Measurements from ENCODE around the gene F12.
A peak's percentile ranks its signal among the peaks of the same experiment; 100 is the strongest.
"Not testable (repeated sequence)": the region's sequence is repeated elsewhere in the genome, so short reads cannot be mapped to it uniquely, and the experiment has no call there.

F12 gene

DNA sequence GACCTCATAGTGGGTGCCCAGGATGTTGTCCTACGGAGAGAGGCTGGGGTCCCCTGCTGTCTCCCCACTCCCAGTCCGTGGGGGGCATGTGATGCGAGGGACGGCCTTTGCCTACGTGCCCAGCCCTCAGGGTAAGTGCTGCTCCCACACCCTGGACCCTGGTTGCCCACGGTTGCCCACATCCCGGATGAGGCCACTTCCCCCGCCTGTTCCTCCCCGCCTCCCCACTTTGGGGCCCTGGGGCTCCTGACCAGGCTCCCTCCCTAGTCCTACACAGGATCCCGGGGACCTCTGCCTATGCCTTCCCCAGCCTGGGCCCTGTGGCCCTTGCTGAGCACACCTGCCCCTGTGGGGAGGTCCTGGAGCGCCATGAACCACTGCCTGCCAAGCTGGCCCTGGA lies 23.6 kb downstream of the F12 start:
- DNase-seq: no peak

DNA sequence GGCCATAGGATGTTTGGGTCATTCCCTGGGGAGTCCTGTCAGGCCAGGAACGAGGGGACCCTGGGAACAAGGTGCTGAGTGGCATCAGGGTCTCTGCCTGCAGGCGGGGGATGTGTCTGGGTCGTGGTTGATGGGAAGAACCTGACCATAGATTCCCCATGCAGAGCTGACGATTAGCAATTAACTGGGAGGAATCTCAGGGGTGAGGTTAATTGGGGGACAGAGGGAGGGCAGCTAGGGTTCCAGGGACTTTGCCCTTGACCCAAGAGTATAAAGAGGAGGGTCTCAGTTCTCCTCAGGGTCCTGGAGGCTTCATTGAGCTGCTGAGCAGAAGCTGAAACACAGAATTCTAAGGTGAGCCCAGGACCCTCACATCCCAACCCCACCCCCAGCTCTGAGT lies 25.2 kb downstream of the F12 start, which contains the start of gene SLC34A1:
SLC34A1 (plus strand) TSS at position 301 of the 400 bp plus-strand sequence. CDS start 1,308 bp downstream, outside the sequence.
- no peak for DNase-seq

DNA sequence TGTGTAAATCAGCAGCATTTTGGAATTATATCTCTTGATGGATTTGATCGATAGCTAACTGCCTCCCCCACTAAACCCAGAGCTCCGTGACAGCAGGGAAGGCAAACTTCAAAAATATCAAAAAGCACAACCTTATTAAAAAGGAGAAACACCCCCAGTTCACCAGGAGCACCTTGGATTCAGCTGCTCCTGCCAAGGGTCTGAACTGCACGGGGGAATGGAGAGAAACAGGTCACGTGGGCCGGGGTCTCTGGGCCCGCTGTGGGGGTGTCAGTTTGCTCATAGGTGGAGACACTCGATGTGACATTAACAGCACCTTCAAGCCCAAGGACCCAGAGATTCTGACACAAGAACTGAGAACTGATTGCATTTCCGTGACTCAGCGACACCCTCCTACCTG lies 26.2 kb downstream of the F12 start:
- no peak for DNase-seq

DNA sequence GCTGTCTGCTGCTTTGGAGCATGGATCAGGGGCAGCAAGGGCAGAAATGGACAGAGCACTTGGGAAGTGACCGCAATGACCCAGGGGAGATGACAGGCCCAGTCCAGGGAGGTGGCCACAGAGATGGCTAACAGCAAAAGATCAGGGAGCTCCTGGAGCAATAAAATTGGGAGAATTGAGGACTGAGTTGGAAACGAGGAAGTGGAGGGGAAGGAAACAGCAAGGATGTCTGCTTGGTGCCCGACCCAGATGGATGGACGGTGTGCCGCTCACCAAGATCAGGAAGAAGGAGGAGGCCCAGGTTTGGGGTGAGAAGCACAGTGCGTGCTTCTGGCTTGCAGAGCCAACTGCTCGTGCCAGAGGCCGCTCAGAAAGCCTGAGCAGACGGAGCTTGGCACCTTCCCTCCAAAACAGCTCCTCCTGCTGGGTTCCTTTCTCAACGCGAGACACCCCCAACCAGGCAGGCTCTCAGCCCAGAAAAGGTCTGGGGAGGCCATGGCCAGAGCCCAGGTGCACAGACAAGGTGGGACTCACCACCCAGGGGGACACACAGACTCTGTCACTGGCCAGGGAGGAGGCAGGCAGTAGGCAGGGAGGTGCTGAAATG lies 26.8 kb downstream of the F12 start:
- DNase-seq: no peak

DNA sequence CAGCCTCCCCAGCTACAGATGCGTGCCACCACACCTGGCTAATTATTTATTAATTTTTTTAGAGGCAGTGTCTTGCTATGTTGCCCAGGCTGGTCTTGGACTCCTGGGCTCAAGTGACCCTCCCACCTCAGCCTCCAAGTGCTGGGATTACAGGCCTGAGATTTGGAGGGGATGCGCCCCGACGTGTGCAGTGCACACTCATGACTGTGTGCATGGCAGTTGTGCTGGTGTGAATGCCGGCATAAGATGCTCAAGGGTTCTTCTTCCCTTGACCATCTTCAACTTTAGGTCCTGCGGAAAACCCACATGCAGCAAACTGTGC lies 28.6 kb downstream of the F12 start:
- DNase-seq: no peak

DNA sequence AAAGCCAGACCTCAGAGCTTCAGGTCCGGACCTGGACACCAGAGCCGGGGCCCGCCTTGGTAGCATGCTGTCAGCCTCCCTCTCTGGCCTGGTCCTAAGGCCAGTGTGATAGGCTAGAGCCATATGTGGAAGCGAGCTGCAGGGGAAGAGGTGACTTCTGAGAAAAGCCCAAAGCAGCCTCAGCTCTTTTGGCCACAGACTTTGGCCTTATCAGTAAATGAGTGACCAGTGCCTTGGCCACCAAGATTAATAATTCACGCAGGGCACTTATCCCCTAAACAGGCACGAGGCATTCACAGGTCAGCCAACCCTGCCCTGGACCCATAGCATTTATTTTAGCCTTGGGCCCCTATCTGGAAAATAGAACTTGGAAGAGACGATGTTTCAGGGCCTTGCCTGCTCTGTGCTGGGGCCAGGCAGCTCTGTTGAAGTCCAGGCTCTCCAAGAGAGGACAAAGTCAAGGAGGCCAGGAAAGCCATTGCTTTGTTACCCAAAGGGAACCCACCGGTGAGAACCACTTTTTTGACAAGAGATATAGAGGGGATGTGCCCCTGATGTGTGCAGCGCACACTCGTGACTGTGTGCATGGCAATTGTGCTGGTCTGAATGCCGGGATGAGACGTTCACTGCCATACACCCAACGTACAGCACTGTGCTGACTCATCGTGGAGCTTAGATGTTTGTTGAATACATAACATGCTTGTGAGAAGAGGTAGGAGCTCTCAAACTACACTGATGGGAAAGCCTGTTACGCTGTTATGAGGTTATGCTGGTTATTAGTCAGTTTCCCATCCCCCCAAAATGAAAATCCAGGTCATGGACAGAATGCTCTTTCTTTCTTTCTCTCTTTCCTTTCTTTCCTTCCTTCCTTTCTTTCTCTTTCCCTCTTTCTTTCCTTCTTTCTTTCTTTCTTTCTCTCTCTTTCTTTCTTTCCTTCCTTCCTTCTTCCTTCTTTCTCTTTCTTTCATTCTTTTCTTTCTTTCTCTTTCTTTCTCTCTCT lies 30.2 kb downstream of the F12 start:
- no peak for DNase-seq

DNA sequence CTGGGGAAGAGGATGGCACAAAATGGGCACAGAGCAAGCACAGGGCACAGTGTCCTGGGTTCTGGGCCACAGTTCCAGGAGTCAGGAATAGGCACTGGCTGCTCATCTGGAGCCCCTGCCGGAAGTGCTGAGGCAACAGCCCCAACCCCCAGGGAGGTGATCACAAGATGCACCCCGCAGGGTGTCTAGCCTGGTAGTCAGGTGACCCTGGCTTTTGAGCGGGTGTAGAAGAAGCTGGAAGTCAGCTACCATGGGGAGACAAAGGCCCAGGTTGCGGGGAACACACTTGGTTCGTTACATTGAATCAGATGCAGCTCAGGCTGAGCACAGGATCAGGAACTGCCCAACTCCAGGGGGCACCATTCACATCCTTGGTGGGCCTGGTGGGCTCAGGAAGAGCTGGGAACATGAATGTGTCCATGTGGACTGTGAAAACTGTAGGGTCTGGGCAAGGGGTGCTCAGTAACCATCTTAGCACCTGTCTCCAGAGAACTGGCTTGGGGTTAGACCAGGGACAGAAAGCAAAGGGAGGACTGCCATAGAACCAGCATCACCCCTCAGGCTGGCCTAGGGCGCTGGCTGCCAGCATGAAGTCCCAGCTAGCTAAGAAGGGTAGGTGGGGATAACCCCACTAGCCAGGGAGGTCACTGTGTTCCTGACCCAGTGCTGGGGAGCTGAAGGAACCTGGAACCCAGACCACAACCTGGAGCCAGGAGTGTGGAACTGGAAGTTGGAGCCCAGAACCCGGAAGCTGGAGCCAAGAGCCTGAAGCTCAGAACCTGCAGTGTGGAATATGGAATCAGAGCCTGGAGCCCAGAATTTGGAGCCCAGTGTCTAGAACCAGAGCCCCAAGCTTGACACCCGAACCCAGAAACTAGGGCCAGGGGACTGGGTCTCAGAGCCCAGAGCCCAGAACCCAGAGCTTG lies 31.2 kb downstream of the F12 start:
- DNase-seq: no peak

DNA sequence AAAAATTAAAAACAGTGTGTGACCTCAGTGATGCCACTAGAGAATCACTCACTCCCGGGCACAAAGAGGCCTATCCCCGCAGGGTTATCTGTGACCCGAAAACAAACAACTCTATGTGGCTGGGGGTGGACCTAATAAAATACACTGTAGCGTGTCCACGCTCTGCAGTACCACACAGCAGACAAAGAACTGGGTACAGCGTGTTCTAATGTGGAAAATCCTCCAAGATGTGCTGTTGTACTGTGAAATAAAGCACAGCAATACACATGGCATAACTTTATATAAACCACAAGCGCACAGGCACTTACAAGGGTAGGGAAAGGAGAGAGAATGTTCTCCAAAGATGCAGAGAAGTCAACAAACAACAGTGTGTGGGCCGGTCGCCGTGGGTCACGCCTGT lies 33.3 kb downstream of the F12 start:
- DNase-seq: no peak

DNA sequence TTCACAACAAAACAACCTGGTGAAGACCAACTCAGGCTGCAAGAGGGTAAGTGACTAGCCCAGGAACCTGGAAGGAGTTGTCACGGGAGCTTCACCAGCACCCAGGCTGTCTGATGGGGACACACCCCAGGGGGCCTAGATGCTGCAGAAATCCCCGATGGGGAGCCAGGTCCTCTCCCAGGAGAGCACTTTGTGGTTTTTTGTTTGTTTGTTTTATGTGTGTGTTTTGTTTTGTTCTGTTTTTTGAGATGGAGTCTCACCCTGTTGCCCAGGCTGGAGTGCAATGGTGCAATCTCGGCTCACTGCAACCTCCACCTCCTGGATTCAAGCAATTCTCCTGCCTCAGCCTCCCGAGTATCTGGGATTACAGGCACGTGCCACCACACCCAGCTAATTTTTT lies 33.8 kb downstream of the F12 start:
- DNase-seq: not testable (repeated sequence)

DNA sequence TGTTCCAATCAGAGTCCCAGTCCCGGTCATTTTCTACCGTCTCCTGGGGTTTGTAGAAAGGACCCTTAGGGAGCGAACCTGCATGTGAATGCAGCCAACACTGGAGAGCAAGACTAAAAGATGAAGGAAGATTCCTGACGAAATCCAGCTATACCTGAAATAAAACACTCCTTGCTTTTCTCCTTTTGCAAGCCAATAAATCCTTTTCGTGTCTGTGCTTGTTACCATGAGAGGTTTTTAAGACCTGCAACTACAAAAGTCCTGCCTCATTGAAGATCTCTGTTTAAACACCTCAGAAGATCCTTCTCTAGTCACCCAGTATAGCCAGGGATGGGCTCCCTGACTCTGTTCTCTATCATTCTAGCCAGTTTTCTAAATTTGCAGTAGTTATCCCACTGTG lies 35.2 kb downstream of the F12 start:
- no peak for DNase-seq

DNA sequence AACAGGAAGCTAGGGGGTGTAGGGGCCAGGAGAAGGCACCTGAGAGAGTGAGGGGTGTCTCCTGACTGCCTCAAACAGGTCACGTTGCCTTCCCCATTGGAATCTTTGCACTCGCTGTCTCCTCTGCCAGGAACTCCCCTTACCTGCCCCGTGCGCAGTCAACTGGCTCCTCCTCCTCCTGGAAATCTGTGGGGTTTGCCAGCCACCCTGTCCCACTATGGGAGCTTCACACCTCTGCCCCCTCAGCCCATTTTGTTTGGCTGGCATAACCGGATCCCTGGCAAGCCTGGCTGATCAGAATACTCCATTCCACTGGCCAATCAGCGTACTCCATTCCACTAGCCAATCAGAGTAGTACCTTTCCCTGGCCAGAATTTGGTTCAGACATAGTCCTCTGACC lies 35.6 kb downstream of the F12 start:
- no peak for DNase-seq

DNA sequence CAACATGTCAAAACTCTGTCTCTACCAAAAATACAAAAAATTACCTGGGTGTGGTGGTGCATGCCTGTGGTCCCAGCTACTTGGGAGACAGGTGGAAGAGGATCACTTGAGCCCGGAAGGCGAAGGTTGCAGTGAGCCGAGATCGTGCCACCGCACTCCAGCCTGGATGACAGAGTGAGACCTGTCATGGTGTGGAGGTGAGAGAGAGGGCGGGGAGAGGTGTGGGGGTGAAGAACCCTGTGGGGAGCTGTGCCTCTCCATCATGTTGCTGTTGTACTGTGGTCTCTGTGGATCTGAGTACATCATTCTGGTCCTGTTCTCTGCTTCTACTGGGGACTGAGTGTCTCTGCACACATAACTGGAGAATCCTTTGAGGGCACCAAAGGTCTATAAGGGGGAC lies 36.5 kb downstream of the F12 start:
- no peak for DNase-seq

DNA sequence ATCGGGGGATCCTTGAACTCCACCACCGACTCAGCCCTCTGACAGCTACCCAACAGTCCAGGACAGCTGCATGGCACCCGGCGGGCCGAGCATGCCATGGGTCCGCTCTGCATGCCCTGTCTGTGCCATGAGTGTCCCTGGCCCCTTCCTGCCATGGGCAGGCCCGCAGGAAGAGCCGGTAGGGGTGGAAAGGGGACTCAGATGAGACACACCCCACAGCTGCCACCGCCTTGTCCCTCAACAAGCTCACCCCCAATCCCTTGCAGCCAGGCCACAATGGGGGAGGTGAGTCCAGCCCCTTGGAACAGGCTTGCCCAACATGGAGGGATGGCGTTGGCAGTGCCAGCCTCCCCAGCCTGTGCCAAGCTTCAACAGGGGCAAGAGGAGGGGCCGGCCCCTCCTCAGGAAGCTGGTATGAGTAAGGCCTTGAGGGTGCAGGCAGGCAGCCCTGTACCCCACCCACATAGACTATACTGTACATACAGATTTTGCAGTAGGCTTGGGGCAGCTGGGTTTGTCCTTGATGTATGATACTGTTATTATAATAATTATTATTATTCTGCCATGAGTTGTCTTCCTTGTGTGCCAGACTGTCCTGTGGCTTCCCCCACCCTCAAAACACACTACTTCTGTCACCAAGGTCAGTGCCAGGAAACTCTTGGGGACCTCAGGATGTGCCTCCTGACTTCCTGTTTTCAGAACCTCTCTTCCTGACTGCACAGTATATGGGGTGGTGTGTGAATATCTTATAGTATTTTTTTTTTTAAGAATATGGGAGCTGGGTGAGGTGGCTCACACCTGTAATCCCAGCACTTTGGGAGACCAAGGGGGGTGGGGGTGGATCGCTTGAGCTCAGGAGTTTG lies 37.1 kb downstream of the F12 start:
- DNase-seq: no peak

DNA sequence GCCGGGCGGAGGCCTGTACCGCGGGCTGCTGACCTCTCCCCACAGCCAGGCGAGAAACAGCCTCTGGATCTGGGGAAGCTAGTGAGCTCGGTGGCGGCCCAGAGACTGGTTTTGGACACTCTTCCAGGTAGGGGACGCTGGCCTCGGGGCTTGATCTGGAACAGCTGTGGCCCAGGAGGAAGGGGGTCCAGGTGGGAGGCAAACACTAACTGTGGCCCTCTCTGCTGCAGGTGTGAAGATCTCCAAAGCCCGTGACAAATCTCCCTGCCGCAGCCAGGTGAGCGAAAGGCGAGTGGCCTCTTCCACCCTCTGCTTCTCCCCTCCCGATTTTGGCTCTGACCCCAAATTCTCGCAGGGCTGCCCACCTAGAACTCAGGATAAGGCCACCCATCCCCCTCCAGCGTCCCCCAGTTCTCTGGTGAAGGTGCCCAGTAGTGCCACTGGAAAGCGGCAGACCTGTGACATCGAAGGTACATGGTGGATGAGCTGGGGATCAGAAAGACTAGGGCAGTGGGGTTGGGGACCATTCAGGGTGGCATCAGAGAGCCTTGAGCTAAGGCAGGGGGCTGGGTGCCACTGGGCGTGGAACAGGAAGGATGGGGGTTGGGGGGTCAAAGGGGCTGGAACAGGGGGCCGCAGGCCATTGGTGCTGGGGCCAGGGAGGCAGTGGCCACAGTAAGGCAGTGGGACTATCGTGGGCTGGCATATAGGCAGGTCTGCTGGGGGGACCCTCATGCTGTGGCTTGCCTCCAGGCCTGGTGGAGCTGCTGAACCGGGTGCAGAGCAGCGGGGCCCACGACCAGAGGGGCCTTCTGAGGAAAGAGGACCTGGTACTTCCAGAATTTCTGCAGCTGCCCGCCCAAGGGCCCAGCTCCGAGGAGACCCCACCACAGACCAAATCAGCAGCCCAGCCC lies 38.0 kb downstream of the F12 start:
- DNase-seq: no peak

DNA sequence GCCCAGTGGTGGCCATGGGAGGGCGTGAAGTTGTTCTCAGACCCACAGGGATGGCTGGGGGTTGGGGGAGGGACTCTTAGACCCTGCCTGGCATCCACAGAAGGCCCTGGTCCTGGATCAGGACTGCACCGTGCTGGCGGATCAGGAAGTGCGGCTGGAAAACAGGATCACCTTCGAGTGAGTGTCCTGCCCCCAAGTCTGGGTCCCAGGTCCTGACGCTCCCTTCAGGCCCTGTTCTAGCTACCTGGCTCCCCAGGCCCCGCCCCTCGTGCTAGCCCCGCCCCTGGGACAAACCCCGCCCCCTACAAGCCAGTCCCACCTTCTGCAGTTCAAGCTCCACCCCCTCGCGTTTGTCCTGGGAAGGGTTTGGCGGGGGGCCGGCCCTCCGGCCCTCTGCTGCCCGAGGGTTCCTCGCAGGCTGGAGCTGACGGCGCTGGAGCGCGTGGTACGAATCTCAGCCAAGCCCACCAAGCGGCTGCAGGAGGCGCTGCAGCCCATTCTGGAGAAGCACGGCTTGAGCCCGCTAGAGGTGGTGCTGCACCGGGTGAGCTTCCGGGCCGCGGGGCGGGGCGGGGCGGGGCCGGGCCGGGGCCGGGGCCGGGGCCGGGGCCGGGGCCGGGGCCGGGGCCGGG lies 38.8 kb downstream of the F12 start:
- peak; percentile 72 for DNase-seq

DNA sequence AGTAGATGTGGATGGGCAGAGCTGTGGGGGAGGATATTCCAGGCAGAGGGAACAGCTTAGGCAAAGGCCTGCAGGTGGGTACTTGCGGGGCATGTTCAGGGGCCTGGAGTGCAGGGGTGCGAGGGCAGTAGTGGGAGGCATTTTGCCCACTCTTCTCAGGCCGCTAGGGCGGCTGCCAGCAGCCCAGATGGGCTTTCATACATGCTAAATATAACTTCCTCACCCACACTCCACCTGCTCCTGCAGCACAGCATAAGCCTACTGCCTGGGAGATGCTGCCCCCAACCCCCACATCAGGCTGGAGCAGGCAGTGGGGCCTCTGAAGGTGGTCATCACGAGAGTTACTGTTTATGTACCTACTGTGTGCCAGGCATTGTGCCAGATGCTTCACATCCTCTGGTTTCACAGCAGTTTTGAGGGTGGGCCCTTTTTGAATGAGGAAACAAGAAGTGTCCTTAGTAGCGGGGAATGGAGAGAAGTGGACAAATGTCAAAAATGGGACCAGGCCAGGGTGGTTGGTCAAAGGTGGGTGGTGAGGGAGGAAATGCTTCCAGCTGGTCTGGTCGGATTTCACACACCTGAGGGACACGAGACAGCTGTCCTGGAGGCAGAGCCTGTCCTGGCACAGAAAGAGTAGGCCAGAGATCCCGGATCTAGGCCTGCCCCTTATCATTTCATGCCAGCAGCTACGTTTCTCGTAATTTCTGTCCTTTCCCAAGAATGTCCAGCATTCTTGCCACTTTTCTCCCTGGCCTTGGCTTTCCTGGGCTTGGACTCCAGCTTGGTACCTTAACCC lies 39.5 kb downstream of the F12 start:
- DNase-seq: no peak

DNA sequence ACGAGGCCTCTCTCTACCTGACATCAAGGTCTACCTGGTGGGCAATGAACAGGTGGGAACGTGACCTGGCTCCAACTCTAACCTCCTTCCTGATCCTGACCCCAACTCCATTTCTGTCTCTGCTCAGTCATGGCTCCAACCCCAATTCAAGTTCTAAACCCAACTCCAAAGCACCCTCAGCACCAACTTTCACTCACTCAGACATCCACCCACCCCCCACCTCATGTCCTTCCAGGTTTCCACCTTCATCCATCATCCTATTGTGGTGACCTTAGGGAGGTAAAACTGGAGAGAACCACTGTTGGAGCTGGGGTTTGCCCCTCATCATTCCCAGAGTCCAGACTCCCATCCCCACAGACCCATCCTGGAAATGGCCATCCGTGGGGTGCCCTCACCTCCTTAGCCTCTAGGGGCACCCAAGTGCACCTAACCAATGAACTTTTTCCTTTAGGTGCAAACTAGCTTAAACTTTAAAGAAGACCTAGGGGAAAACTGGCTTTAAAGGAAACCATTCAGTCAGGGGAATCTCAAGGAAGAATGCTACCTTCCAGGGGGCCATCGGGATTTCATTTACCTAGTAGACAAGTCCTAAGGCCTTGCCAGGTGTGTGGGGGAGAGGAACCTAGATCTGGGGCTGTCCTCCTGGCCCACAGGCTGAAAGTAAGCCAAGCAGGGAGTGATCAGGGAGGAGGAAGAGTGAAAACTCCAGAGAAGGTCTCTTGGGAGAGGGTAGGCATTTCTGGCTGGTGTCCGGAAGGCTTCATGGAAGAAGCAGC lies 40.3 kb downstream of the F12 start:
- DNase-seq: no peak

DNA sequence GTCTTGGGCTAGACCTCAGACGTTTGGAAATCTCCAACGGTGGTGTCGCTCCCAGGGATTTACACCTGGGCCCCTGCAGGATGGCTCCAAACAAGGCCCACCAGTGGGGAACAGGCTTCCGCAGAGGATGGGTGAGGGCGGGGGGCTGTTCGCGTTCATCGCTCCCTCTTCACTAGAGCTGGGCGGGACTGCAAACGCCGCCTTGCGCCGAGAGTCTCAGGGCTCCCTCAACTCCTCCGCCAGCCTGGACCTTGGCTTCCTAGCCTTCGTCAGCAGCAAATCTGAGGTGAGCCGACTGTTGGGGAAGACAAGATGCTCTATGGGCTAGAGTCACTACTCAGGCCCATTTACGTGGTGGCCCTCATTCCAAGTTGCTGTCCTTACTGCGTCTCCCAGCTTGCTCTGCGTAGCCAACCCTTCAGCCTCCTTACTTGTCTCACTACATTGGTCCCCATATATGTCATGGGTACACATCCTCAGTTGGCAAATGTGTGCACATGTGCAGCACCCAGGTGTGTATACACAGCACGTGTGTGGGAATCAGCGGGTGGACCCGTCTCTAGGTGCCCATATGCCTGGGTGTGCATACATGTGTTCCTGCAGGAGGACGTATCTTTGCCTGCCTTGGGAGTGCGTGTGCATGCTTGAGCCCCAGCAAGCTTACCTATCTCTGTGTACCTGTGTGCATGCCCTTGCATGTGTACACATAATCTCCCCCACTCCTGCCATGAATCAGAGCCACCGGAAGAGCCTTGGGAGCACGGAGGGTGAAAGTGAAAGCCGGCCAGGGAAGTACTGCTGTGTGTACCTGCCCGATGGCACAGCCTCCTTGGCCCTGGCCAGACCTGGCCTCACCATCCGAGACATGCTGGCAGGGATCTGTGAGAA lies 41.1 kb downstream of the F12 start:
- DNase-seq: no peak

Data from NCI-H1436 (cell line).